ENCODE measurements around the gene IL1RL2.

DNA sequence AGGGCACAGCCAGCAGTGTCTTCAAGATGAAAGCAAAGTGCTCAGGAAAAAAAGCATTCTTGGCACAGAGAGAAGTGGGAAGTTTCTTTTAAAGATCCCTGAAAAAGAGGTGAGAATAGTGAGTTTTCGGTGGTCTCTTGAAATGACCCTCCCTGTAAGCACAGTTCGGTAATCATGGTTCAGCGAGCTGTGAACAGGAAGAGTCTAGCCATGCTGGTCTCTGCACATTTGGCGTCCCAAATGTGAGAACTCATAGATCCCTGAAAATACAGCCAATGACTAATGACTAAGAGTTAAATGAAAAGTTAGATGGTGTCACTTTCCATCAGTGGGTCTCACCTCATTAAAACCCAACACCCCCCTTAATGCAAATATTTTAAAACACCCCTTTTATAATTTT lies 40.9 kb upstream of the IL1RL2 start:
- TF ChIP-seq EZH2 (IDR thresholded peaks at IDR 0.05; ENCODE audit: low read length, unreplicated experiment): no peak
- TF ChIP-seq, protein P1, sequence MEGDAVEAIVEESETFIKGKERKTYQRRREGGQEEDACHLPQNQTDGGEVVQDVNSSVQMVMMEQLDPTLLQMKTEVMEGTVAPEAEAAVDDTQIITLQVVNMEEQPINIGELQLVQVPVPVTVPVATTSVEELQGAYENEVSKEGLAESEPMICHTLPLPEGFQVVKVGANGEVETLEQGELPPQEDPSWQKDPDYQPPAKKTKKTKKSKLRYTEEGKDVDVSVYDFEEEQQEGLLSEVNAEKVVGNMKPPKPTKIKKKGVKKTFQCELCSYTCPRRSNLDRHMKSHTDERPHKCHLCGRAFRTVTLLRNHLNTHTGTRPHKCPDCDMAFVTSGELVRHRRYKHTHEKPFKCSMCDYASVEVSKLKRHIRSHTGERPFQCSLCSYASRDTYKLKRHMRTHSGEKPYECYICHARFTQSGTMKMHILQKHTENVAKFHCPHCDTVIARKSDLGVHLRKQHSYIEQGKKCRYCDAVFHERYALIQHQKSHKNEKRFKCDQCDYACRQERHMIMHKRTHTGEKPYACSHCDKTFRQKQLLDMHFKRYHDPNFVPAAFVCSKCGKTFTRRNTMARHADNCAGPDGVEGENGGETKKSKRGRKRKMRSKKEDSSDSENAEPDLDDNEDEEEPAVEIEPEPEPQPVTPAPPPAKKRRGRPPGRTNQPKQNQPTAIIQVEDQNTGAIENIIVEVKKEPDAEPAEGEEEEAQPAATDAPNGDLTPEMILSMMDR (conservative IDR thresholded peaks at IDR 0.05; ENCODE audit: low read depth, low read length): no peak

All from PC-3 (cell line).